ENCODE results near the gene ANKRD10.

The ANKRD10 gene

GRCh38 chr13:110885516-110885915 is 29.4 kb downstream of the ANKRD10 start:
- DNase-seq: no peak

DNA sequence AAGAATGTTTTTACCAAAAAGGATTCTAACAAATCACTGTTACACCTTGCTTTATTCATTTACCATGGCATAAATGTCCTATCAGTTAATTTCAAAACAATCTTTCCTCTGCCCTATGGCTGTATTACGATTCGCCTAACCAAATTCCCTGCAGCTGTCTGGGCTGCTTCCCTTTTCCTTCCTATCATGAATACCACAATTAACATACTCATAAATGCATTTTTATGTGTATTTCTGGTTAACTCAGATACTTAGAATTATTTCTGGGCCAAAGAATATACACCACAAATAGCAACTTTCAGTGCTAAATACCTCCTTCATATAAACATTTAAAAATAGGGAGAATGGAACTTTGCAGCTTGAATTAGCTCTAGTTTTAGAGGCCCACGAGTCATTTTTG is 30.4 kb downstream of the ANKRD10 start:
- no peak for DNase-seq

DNA sequence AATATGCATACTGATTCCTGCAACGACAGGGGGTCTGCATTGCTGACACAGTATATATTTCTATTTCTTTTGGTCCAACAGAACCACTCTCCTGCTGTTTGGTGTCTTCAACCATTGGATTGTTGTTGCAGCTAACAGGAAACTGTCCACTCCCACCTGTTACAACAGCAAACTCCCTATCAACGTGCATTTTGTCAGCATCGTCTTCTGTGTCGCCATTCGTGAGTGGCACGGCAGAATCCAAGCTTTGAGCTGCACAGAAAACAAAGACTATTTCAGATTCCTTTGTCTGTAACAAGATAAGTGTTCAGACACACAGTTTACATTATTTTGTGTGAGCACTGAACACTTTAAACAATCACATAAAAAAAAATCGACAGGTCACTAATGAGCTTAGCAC is 31.3 kb downstream of the ANKRD10 start:
- no peak for DNase-seq

GRCh38 chr13:110882972-110883371 is 31.9 kb downstream of the ANKRD10 start:
- DNase-seq: no peak

GRCh38 chr13:110881839-110882627 is 32.8 kb downstream of the ANKRD10 start:
- DNase-seq: no peak

DNA sequence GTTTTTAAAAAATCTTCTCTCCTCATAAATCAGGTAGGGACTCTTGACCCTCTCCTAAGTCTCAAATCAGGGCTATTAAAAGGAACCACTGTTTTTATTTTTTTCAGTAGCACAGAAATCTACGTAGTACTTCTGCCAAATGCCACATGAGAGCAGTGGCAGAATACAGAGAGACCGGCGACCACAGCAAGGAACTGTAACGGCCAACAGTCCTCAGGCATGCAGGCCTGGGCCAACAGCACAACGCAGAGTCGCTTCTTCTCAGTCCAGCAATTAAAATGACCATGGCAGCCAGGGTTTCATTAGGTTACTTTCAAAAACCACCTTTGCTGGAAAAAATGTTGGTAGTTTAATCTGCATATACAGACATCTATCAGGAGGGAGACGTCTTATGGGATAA is 34.2 kb downstream of the ANKRD10 start:
- no peak for DNase-seq

- DNase-seq: no peak
These were observed 35.4 kb downstream of the ANKRD10 start for GRCh38 chr13:110879482-110879881.

- DNase-seq: no peak
These were observed 37.1 kb downstream of the ANKRD10 start for GRCh38 chr13:110877737-110878258.

DNA sequence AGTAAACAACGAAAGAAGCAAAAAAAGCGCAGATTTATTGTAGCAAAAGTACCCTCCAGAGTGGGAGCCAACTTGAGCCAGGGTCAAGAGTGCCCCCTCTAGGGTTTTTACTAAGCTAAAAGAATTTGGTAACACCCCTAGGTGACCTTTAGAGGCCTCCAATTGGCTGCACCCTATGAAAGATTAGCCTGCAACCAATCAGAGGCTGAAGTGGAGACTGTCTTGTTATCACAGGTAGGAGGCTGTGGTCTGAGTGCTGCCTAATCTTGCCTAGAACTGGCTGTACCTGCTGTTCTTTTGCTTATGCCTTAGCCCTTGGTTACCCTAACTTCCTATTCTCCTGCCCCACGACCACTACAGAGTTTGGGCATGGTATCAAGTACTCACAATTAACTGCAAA is 38.3 kb downstream of the ANKRD10 start:
- DNase-seq: no peak

GRCh38 chr13:110875241-110875640 is 39.6 kb downstream of the ANKRD10 start:
- no peak for DNase-seq

GRCh38 chr13:110874508-110874960 is 40.3 kb downstream of the ANKRD10 start:
- peak; percentile 60 for DNase-seq

GRCh38 chr13:110873639-110874507 is 41.0 kb downstream of the ANKRD10 start:
- no peak for DNase-seq

- DNase-seq: no peak
These were observed 41.9 kb downstream of the ANKRD10 start for GRCh38 chr13:110872768-110873638.

DNA sequence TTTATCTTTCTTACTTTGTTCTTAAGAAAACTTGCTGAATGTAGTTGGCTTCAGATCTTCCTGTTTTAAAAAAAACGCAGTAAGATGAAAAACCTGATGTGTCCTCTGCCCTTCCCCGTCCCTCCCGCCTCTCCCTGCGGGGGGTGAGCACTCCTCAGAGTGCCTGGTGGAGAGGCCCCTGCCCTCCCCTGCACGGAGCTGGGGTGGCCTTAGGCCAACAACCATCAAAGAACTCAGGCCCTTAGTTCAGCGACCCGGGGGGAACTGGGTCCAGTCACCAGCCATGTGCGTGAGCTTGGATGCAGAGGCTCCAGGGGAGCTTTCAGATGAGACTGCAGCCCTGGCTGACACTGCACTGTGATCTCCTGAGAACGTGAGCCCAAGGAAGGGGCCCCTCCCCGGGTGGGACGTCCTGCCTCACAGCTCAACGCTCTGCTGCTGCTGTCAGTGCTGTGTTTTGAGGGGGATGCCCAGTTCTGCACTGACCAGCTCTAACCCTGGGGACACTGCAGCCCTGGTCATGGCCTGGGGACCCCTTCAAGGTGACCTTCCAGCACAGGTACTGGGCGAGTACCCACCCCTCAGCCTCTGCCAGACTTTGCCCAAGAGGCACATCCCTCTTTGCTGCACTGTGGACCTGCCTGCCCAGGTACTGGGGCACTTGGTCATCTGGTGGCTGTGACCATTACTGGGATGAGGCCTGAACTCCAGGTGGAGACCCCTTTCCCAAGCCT is 42.7 kb downstream of the ANKRD10 start:
- no peak for DNase-seq

DNA sequence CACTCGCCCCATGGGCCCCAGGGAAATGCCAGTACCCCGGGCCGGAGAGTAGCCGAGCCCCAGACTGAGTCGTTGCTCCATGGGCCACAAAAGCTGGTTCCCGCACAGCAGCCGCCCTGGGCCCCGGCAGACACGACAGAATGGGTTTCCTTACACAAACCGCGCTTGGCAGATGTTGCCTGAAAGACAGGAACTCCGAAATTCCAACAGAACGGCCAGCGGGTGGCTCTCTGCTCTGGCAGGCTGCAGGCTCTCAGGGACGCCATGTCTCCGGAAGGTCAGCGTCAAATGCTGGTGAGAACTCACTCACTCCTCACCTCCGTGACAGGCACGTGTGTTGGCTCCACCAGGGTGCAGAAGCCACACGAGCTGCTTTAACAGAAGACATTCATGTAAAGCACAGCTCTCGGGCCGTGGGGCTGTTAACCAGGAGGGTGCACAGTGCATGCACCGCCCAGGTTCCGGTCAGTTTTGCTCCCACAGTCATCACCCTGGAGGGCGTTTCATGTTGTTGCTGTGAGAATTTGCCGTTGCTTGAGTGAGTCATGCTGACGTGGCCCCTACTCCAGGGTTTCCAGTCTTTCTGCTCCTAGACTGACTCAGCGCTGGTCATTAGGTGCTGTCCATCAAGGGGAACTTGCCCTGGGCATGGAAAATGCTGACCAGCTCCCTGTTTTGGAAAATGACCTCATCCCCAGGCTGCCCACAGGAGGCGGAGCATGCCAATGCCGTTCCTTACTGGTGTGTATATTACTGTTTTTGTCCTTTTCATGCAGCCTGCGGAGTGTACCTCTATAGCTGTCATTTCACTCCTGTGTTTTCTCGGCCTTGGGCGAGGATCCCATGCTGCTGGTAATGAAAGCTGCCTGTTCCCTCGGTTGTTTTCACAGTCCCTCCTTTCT is 44.8 kb downstream of the ANKRD10 start:
- peak; percentile 7 for DNase-seq

GRCh38 chr13:110869231-110869804 is 45.6 kb downstream of the ANKRD10 start:
- no peak for DNase-seq

- no peak for DNase-seq
These were observed 46.1 kb downstream of the ANKRD10 start for GRCh38 chr13:110868720-110869119.

DNA sequence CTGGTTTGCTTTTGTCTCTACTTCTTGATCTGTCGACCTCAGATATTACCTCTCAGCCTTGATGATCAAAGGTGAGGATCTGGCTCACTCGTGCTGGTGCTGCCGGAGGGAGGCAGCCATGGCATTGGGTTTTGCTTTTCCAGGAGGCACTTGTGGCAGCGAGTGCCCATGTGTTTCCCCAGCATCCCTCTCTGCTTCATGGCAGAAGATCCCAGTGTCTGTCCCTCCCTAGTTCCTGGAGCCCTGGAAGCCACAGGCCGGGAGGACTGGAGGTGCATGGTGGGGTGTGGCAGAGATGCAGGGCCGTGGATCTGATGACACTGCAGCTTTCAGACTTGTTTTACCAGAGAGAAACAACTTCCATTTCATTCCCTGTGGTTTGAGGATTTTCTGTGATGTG is 47.5 kb downstream of the ANKRD10 start:
- DNase-seq: no peak

- DNase-seq: no peak
These were observed 48.2 kb downstream of the ANKRD10 start for GRCh38 chr13:110866491-110867170.

DNA sequence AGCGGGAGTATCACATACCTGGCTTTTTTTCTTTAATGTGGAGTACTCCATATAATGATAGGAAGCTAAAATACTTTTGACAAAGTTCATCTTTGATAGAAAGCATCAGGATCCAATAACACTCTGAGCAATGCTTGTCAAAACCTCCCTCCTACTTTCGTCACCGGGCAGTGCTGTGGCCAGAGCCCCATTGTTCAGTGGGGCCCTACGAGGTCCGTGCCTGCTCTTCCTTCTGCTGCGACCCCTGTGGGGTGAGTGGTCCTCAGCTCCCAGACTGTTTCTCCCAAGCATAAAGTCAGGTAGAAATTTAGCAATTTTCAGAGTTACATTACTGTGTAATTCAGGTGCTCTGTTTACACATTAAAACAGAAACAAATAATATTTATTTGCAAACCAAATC is 51.2 kb downstream of the ANKRD10 start:
- DNase-seq: no peak

All from NCI-H2171 (cell line).